Measurements from ENCODE around the gene TMEM235. TPM values are rescaled to one million over a fixed set of nuclear protein-coding genes. Genes with fewer than 3 reads are reported as not detected.

The TMEM235 gene
- total RNA-seq, 2 experiments from 2014 or later, result not detected

- CTCF ChIA-PET, result interaction anchor here (1.2 to 2.3 kb wide), 3 partner anchors 10 to 16 kb away, joined by 4 to 8 read pairs (median 6); no protein-coding TSS in a partner anchor
- Mint-ChIP-seq H3K36me3 (no peaks in the 10 kb centered on the region), H3K9me3 (ENCODE audit: low read depth) (no peaks in the 10 kb centered on the region), H3K4me1 (peaks cover 4% of the 10 kb centered on the region), H3K4me3 (no peak overlapping the region), H3K27me3 (peaks cover 13% of the 10 kb centered on the region), H3K27ac (no peak overlapping the region)
- ATAC-seq (no peak), DNase-seq (no peak)
Observed at GRCh38 chr17:78236362-78237127, 5.1 kb downstream of the TMEM235 start.

- ATAC-seq, result no peak
Observed at GRCh38 chr17:78237401-78238012, 6.1 kb downstream of the TMEM235 start.

GRCh38 chr17:78238823-78239488 is 7.5 kb downstream of the TMEM235 start:
- ATAC-seq (no peak), DNase-seq (no peak)
- peaks cover 17% of the 10 kb centered on the region for H3K4me1 Mint-ChIP-seq
- CTCF ChIA-PET, result interaction anchor here (2.3 kb wide), 1 partner anchor 12 kb away, joined by 8 read pairs; no protein-coding TSS in a partner anchor
- H3K4me3 Mint-ChIP-seq, result no peak overlapping the region
- no peaks in the 10 kb centered on the region for H3K36me3 Mint-ChIP-seq
- H3K9me3 Mint-ChIP-seq (ENCODE audit: low read depth), result no peaks in the 10 kb centered on the region
- no peaks in the 10 kb centered on the region for H3K27me3 Mint-ChIP-seq
- H3K27ac Mint-ChIP-seq, result no peak overlapping the region

More at GRCh38 chr17:78237401-78238012, 6.1 kb downstream of the TMEM235 start:
- no peak overlapping the region for H3K4me3 Mint-ChIP-seq
- H3K27me3 Mint-ChIP-seq, result peaks cover 6% of the 10 kb centered on the region
- H3K9me3 Mint-ChIP-seq (ENCODE audit: low read depth), result no peaks in the 10 kb centered on the region
- H3K4me1 Mint-ChIP-seq, result peaks cover 11% of the 10 kb centered on the region
- H3K36me3 Mint-ChIP-seq, result no peaks in the 10 kb centered on the region
- no peak overlapping the region for H3K27ac Mint-ChIP-seq
- CTCF ChIA-PET, result interaction anchor here (1.2 to 2.3 kb wide), 3 partner anchors 9 to 15 kb away, joined by 4 to 8 read pairs (median 6); no protein-coding TSS in a partner anchor
- DNase-seq, result no peak

GRCh38 chr17:78239489-78239931 is 8.1 kb downstream of the TMEM235 start:
- DNase-seq (no peak), ATAC-seq (no peak)
- Mint-ChIP-seq H3K4me3 (no peak overlapping the region), H3K27me3 (no peaks in the 10 kb centered on the region), H3K4me1 (peaks cover 17% of the 10 kb centered on the region), H3K36me3 (no peaks in the 10 kb centered on the region), H3K27ac (no peak overlapping the region), H3K9me3 (ENCODE audit: low read depth) (no peaks in the 10 kb centered on the region)
- CTCF ChIA-PET, result interaction anchor here (1.6 kb wide), 1 partner anchor 12 kb away, joined by 5 read pairs; no protein-coding TSS in a partner anchor

GRCh38 chr17:78240012-78240655 is 8.7 kb downstream of the TMEM235 start:
- no peaks in the 10 kb centered on the region for H3K9me3 Mint-ChIP-seq (ENCODE audit: low read depth)
- peaks cover 17% of the 10 kb centered on the region for H3K4me1 Mint-ChIP-seq
- CTCF ChIA-PET, result interaction anchor here (1.4 to 1.6 kb wide), 2 partner anchors 10 to 11 kb away, joined by 5 to 8 read pairs; no protein-coding TSS in a partner anchor
- H3K27me3 Mint-ChIP-seq, result no peaks in the 10 kb centered on the region
- no peak for ATAC-seq
- DNase-seq, result no peak
- no peak overlapping the region for H3K4me3 Mint-ChIP-seq
- H3K27ac Mint-ChIP-seq, result no peak overlapping the region
- no peaks in the 10 kb centered on the region for H3K36me3 Mint-ChIP-seq

GRCh38 chr17:78240839-78241238 is 9.4 kb downstream of the TMEM235 start:
- ATAC-seq (no peak), DNase-seq (no peak)
- H3K27me3 Mint-ChIP-seq, result no peaks in the 10 kb centered on the region
- H3K4me1 Mint-ChIP-seq, result peaks cover 17% of the 10 kb centered on the region
- H3K9me3 Mint-ChIP-seq (ENCODE audit: low read depth), result no peaks in the 10 kb centered on the region
- no peaks in the 10 kb centered on the region for H3K36me3 Mint-ChIP-seq
- no peak overlapping the region for H3K27ac Mint-ChIP-seq
- CTCF ChIA-PET, result interaction anchor here (1.4 to 1.6 kb wide), 2 partner anchors 9 to 10 kb away, joined by 5 to 8 read pairs; no protein-coding TSS in a partner anchor
- H3K4me3 Mint-ChIP-seq, result no peak overlapping the region

- CTCF ChIA-PET, result interaction anchor here (0.8 to 1.6 kb wide), 4 partner anchors 8 to 205 kb away, joined by 4 to 8 read pairs (median 4); no protein-coding TSS in a partner anchor
- H3K9me3 Mint-ChIP-seq (ENCODE audit: low read depth), result no peaks in the 10 kb centered on the region
- H3K4me3 Mint-ChIP-seq, result no peak overlapping the region
- no peaks in the 10 kb centered on the region for H3K27me3 Mint-ChIP-seq
- no peak for DNase-seq
- H3K27ac Mint-ChIP-seq, result no peak overlapping the region
- ATAC-seq, result no peak
- H3K36me3 Mint-ChIP-seq, result no peaks in the 10 kb centered on the region
- peaks cover 17% of the 10 kb centered on the region for H3K4me1 Mint-ChIP-seq
Observed at GRCh38 chr17:78241277-78242023, 10.0 kb downstream of the TMEM235 start.

GRCh38 chr17:78242024-78242742 is 10.8 kb downstream of the TMEM235 start:
- Mint-ChIP-seq H3K27ac (no peak overlapping the region), H3K9me3 (ENCODE audit: low read depth) (no peaks in the 10 kb centered on the region), H3K36me3 (no peaks in the 10 kb centered on the region), H3K4me3 (no peak overlapping the region), H3K4me1 (peaks cover 17% of the 10 kb centered on the region), H3K27me3 (peaks cover 5% of the 10 kb centered on the region)
- peak; percentile 76 for ATAC-seq
- CTCF ChIA-PET, result interaction anchor here (0.8 to 1.8 kb wide), 3 partner anchors 9 to 204 kb away, joined by 4 to 11 read pairs (median 4); no protein-coding TSS in a partner anchor
- DNase-seq, result peak; percentile 52

- Mint-ChIP-seq H3K27me3 (peaks cover 12% of the 10 kb centered on the region), H3K9me3 (ENCODE audit: low read depth) (no peaks in the 10 kb centered on the region), H3K4me3 (no peak overlapping the region), H3K4me1 (peaks cover 28% of the 10 kb centered on the region), H3K27ac (no peak overlapping the region), H3K36me3 (no peaks in the 10 kb centered on the region)
- ATAC-seq (no peak), DNase-seq (no peak)
- CTCF ChIA-PET, result interaction anchor here (1.3 kb wide), 1 partner anchor 162 kb away, joined by 6 read pairs; no protein-coding TSS in a partner anchor
Observed at GRCh38 chr17:78247304-78247703, 15.9 kb downstream of the TMEM235 start.

- Mint-ChIP-seq H3K27me3 (peaks cover 12% of the 10 kb centered on the region), H3K36me3 (no peaks in the 10 kb centered on the region), H3K4me1 (peaks cover 28% of the 10 kb centered on the region), H3K4me3 (no peak overlapping the region), H3K9me3 (ENCODE audit: low read depth) (no peaks in the 10 kb centered on the region), H3K27ac (no peak overlapping the region)
- no peak for DNase-seq
- no peak for ATAC-seq
- CTCF ChIA-PET, result interaction anchor here (0.9 to 4.8 kb wide), 6 partner anchors 23 to 229 kb away, joined by 3 to 52 read pairs (median 15); no protein-coding TSS in a partner anchor
Observed at GRCh38 chr17:78248051-78248914, 16.9 kb downstream of the TMEM235 start.

Data from activated CD8-positive, alpha-beta memory T cell treated with anti-CD3 and anti-CD28 coated beads, Interleukin-2, amount 10 ng/mL, durations not matched to agents 7 days and 5 days (primary cell).